Endothelial cell of umbilical vein (primary cell): ENCODE results near the gene SUGCT.

Source experiments
- CTCF ChIP-seq, 2 donors: IDR thresholded peaks; 1 replicate in 1 of 2; 2 replicates in 1 of 2; pipeline ENCODE4 v1.5.1; 2011; ENCODE audit warnings: low read length in 2 of 2, mild to moderate bottlenecking in 2 of 2, moderate library complexity in 2 of 2, control low read depth in 1 of 2, inconsistent platforms in 1 of 2, low read depth in 1 of 2; ENCODE audit not compliant: insufficient read depth in 1 of 2; ENCODE audit errors: extremely low read depth in 1 of 2
- GATA2 ChIP-seq: IDR thresholded peaks from 2 replicates; pipeline ENCODE4 v1.7.0; 2011; ENCODE audit warnings: low read depth, mild to moderate bottlenecking, moderate library complexity, mixed read lengths, low read length; ENCODE audit not compliant: insufficient read length, insufficient read depth

- TF ChIP-seq GATA2: no peak
- no peak for TF ChIP-seq CTCF (IDR thresholded peaks at IDR 0.05; ENCODE audit: extremely low read depth in 1 of 2, insufficient read depth in 1 of 2, low read depth in 1 of 2, low read length in 2 of 2)
Observed at GRCh38 chr7:40909346-40909980, 774.7 kb downstream of the SUGCT start.
